CD14-positive monocyte (primary cell): ENCODE measurements around the gene FOXP1. TPM values are rescaled to one million over a fixed set of nuclear protein-coding genes. Genes with fewer than 3 reads are reported as not detected.
A peak's percentile ranks its signal among the peaks of the same experiment; 100 is the strongest.

Experiments
- DNase-seq, 3 donors: peaks; one replicate each; pipeline ENCODE4 v3.0.0-alpha.2; 2011 to 2022
- H2AFZ ChIP-seq: 2 replicates; pipeline ENCODE4 v1.6.0; 2012; ENCODE audit warnings: mild to moderate bottlenecking, low read depth, low read length, inconsistent platforms; ENCODE audit not compliant: insufficient read depth, poor library complexity, severe bottlenecking
- H3K27ac ChIP-seq, 2 donors: 1 replicate in 1 of 2; 2 replicates in 1 of 2; pipeline ENCODE4 v1.5.1; 2012 to 2013; ENCODE audit warnings: low read length in 2 of 2, control low read depth in 1 of 2, inconsistent platforms in 1 of 2, low read depth in 1 of 2, mild to moderate bottlenecking in 1 of 2
- H3K27me3 ChIP-seq, 2 donors: one replicate each; pipeline versions ENCODE4 v1.6.0 to v1.6.1; 2011 to 2013; ENCODE audit warnings: low read length in 2 of 2; ENCODE audit not compliant: control insufficient read depth in 2 of 2, insufficient read depth in 2 of 2
- H3K36me3 ChIP-seq, 2 donors: replicated peaks in 1 of 2; 1 replicate in 1 of 2; 2 replicates in 1 of 2; pipeline versions ENCODE4 v1.5.1 to v1.6.1; 2012 to 2013; ENCODE audit warnings: low read length in 2 of 2, control low read depth in 1 of 2, inconsistent platforms in 1 of 2, mild to moderate bottlenecking in 1 of 2; ENCODE audit not compliant: insufficient read depth in 2 of 2, control insufficient read depth in 1 of 2
- H3K4me1 ChIP-seq, 2 donors: 1 replicate in 1 of 2; 2 replicates in 1 of 2; pipeline versions ENCODE4 v1.5.1 to v1.6.1; 2012 to 2013; ENCODE audit warnings: low read length in 2 of 2, control low read depth in 1 of 2, inconsistent platforms in 1 of 2, mild to moderate bottlenecking in 1 of 2, moderate library complexity in 1 of 2; ENCODE audit not compliant: insufficient read depth in 2 of 2, control insufficient read depth in 1 of 2
- H3K4me2 ChIP-seq: replicated peaks from 2 replicates; pipeline ENCODE3; 2012; ENCODE audit warnings: low read length, moderate library complexity, mild to moderate bottlenecking; ENCODE audit not compliant: poor library complexity, severe bottlenecking; ENCODE audit errors: extremely low read depth
- H3K4me3 ChIP-seq, 3 experiments: fragments of 200-600 bp in 1 of 3; sonication (generic) in 1 of 3; replicated peaks in 1 of 3; 1 replicate in 2 of 3; 2 replicates in 1 of 3; pipeline ENCODE4 v1.5.1; 2011 to 2013; ENCODE audit warnings: low read length in 3 of 3, mild to moderate bottlenecking in 3 of 3, control low read depth in 2 of 3, low read depth in 2 of 3, inconsistent platforms in 1 of 3, moderate library complexity in 1 of 3
- H3K79me2 ChIP-seq: 2 replicates; pipeline ENCODE4 v1.6.0; 2012; ENCODE audit warnings: mild to moderate bottlenecking, control low read depth, inconsistent platforms, low read length, moderate library complexity; ENCODE audit not compliant: insufficient read depth
- H3K9ac ChIP-seq: 2 replicates; pipeline ENCODE4 v1.6.0; 2017; ENCODE audit warnings: low read length, mild to moderate bottlenecking; ENCODE audit not compliant: insufficient read depth, poor library complexity, severe bottlenecking
- H3K9me3 ChIP-seq, 2 donors: replicated peaks in 1 of 2; 1 replicate in 1 of 2; 2 replicates in 1 of 2; pipeline versions ENCODE4 v1.5.1 to v1.6.1; 2012 to 2013; ENCODE audit warnings: low read length in 2 of 2, control low read depth in 1 of 2; ENCODE audit not compliant: control insufficient read depth in 1 of 2, insufficient read depth in 1 of 2
- H4K20me1 ChIP-seq: 2 replicates; pipeline ENCODE4 v1.6.0; 2012; ENCODE audit warnings: mild to moderate bottlenecking, low read length, control low read depth, moderate library complexity; ENCODE audit not compliant: insufficient read depth
- H3K27ac Mint-ChIP-seq, 7 donors: one replicate each; pipeline ENCODE4 v1.8.0; 2020; ENCODE audit warnings: mild to moderate bottlenecking in 7 of 7, mixed read lengths in 7 of 7, moderate library complexity in 6 of 7, inconsistent platforms in 2 of 7
- H3K27me3 Mint-ChIP-seq, 3 donors: one replicate each; pipeline ENCODE4 v1.8.0; 2021 to 2022; ENCODE audit warnings: low read depth in 3 of 3, mild to moderate bottlenecking in 3 of 3, mixed read lengths in 3 of 3, moderate library complexity in 3 of 3, inconsistent platforms in 1 of 3
- H3K36me3 Mint-ChIP-seq, 2 donors: one replicate each; pipeline ENCODE4 v1.8.0; 2020; ENCODE audit warnings: mixed read lengths in 2 of 2, inconsistent platforms in 1 of 2, mild to moderate bottlenecking in 1 of 2
- H3K4me1 Mint-ChIP-seq: one replicate; pipeline ENCODE4 v1.8.0; 2020; ENCODE audit warnings: mild to moderate bottlenecking, mixed read lengths
- H3K4me3 Mint-ChIP-seq, 2 donors: one replicate each; pipeline ENCODE4 v1.8.0; 2020; ENCODE audit warnings: mild to moderate bottlenecking in 2 of 2, mixed read lengths in 2 of 2, moderate library complexity in 1 of 2
- H3K9me3 Mint-ChIP-seq, 7 donors: one replicate each; pipeline ENCODE4 v1.8.0; 2020 to 2022; ENCODE audit warnings: mixed read lengths in 7 of 7, mild to moderate bottlenecking in 6 of 7, moderate library complexity in 6 of 7, inconsistent platforms in 2 of 7
- WGBS: methylation state at CpG from one replicate; pipeline ENCODE4 v1.1.5; 2013; ENCODE audit warnings: missing lambda C conversion rate; ENCODE audit not compliant: insufficient coverage; 5-methylcytosine and 5-hydroxymethylcytosine counted together
- intact Hi-C, 2 donors: fragments of 100-400 bp; cut with micrococcal nuclease; formaldehyde crosslinking; loops; one replicate each; pipeline versions ENCODE4 v1.15.0 to v1.15.1; 2023
- polyA plus RNA-seq, 3 donors: library from polyadenylated mRNA; depleted of rRNA in 1 of 3; unstranded in 2 of 3; stranded (reverse) in 1 of 3; fragments of 300-500 nt in 2 of 3; fragments of >200 nt in 1 of 3; fragmentation: Illumina TruSeq in 2 of 3; gene quantifications; 1 replicate in 2 of 3; 2 replicates in 1 of 3; pipeline ENCODE4 v1.2.3, GENCODE V29; 2012 to 2021
- TF ChIP-seq, protein P1 (sequence below): fragments of 200-600 bp; IDR thresholded peaks from one replicate; pipeline ENCODE4 v1.8.0; 2022; ENCODE audit warnings: antibody characterized with exemption, mild to moderate bottlenecking

The FOXP1 gene
- polyA plus RNA-seq, 3 donors = 25.7 to 42.6 (median 27.8) TPM

GRCh38 chr3:71391361-71391760 lies 192.2 kb downstream of the FOXP1 start:
- Histone ChIP-seq H3K36me3 (no peaks in the 10 kb centered on the region), H3K9me3 (no peaks in the 10 kb centered on the region), H2AFZ (no peak overlapping the region), H4K20me1 (peaks cover 35% of the 10 kb centered on the region), H3K79me2 (peaks cover 89% of the 10 kb centered on the region), H3K27me3 (no peaks in the 10 kb centered on the region), H3K4me2 (peak overlapping the region; percentile 51), H3K4me3 (peak overlapping the region in 1 of 3 experiments; percentile 25), H3K27ac (peak overlapping the region; percentile 1 to 86), H3K4me1 (peaks cover 58 to 68% of the 10 kb centered on the region in 2 donors), H3K9ac (peak overlapping the region; percentile 31)
- TF ChIP-seq, protein P1, sequence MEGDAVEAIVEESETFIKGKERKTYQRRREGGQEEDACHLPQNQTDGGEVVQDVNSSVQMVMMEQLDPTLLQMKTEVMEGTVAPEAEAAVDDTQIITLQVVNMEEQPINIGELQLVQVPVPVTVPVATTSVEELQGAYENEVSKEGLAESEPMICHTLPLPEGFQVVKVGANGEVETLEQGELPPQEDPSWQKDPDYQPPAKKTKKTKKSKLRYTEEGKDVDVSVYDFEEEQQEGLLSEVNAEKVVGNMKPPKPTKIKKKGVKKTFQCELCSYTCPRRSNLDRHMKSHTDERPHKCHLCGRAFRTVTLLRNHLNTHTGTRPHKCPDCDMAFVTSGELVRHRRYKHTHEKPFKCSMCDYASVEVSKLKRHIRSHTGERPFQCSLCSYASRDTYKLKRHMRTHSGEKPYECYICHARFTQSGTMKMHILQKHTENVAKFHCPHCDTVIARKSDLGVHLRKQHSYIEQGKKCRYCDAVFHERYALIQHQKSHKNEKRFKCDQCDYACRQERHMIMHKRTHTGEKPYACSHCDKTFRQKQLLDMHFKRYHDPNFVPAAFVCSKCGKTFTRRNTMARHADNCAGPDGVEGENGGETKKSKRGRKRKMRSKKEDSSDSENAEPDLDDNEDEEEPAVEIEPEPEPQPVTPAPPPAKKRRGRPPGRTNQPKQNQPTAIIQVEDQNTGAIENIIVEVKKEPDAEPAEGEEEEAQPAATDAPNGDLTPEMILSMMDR = no peak
- H3K4me3 Mint-ChIP-seq = peak overlapping the region; percentile 49 to 54
- peaks cover 2 to 7% of the 10 kb centered on the region in 2 donors for H3K36me3 Mint-ChIP-seq
- H3K9me3 Mint-ChIP-seq = no peaks in the 10 kb centered on the region
- peaks cover 68% of the 10 kb centered on the region for H3K4me1 Mint-ChIP-seq
- 0% methylated on average over 5 of the region's 7 CpGs for WGBS
- DNase-seq = peak in 2 of 3 donors; percentile 33 to 39
- H3K27me3 Mint-ChIP-seq = peaks cover 0 to 2% (median 0%) of the 10 kb centered on the region in 3 donors
- H3K27ac Mint-ChIP-seq = peak overlapping the region; percentile 87 to 95 (median 90)
- intact Hi-C loops = loop anchor here (5.0 to 10.0 kb wide), 4 partner anchors 51 to 193 kb away; partner anchors contain the start of gene FOXP1 (in 2 of the 2)

GRCh38 chr3:71389911-71390573 lies 193.5 kb downstream of the FOXP1 start:
- intact Hi-C loops = loop anchor here (5.0 to 10.0 kb wide), 4 partner anchors 52 to 195 kb away; partner anchors contain the start of gene FOXP1 (in 2 of the 2)
- Histone ChIP-seq H3K4me2 (peak overlapping the region; percentile 65), H2AFZ (no peak overlapping the region), H3K79me2 (peaks cover 89% of the 10 kb centered on the region), H3K9ac (peak overlapping the region; percentile 32), H3K27ac (peak overlapping the region; percentile 50 to 86), H3K27me3 (no peaks in the 10 kb centered on the region), H3K9me3 (no peaks in the 10 kb centered on the region), H3K36me3 (no peaks in the 10 kb centered on the region), H4K20me1 (peaks cover 34% of the 10 kb centered on the region), H3K4me3 (peak overlapping the region in 2 of 3 experiments; percentile 15 to 53), H3K4me1 (peaks cover 57 to 63% of the 10 kb centered on the region in 2 donors)
- peak overlapping the region; percentile 82 to 90 (median 87) for H3K27ac Mint-ChIP-seq
- TF ChIP-seq, protein P1 = no peak
- H3K4me1 Mint-ChIP-seq = peaks cover 64% of the 10 kb centered on the region
- peaks cover 2 to 7% of the 10 kb centered on the region in 2 donors for H3K36me3 Mint-ChIP-seq
- 0% methylated on average over 3 of the region's 9 CpGs for WGBS
- H3K27me3 Mint-ChIP-seq = peaks cover 0 to 2% (median 0%) of the 10 kb centered on the region in 3 donors
- peak overlapping the region; percentile 60 to 75 for H3K4me3 Mint-ChIP-seq
- DNase-seq = peak in 2 of 3 donors; percentile 21 to 34
- no peaks in the 10 kb centered on the region for H3K9me3 Mint-ChIP-seq
